Ishikawa (cell line): Measurements from ENCODE around the gene SLC27A5.

ENCODE experiments used
- CEBPB ChIP-seq: IDR thresholded peaks from 2 replicates; pipeline ENCODE4 v1.6.1; 2012
- CREB1 ChIP-seq: IDR thresholded peaks from 2 replicates; pipeline ENCODE4 v1.6.1; 2012; ENCODE audit warnings: low read depth
- EGR1 ChIP-seq: IDR thresholded peaks from 2 replicates; pipeline ENCODE4 v1.6.1; 2012
- EP300 ChIP-seq: IDR thresholded peaks from 2 replicates; pipeline ENCODE4 v1.6.1; 2012; ENCODE audit warnings: borderline replicate concordance
- FOXM1 ChIP-seq: IDR thresholded peaks from 2 replicates; pipeline ENCODE4 v1.6.1; 2012; ENCODE audit warnings: low read depth, borderline replicate concordance
- NFIC ChIP-seq: IDR thresholded peaks from 2 replicates; pipeline ENCODE4 v1.6.1; 2012
- RAD21 ChIP-seq: IDR thresholded peaks from 2 replicates; pipeline ENCODE4 v1.6.1; 2012; ENCODE audit warnings: low read depth
- TAF1 ChIP-seq: IDR thresholded peaks from 2 replicates; pipeline ENCODE4 v1.6.1; 2012; ENCODE audit warnings: low read depth, mild to moderate bottlenecking
- TCF12 ChIP-seq: IDR thresholded peaks from 2 replicates; pipeline ENCODE4 v1.6.1; 2012; ENCODE audit warnings: low read depth
- TEAD4 ChIP-seq: IDR thresholded peaks from 2 replicates; pipeline ENCODE4 v1.6.1; 2012
- YY1 ChIP-seq: IDR thresholded peaks from 2 replicates; pipeline ENCODE4 v1.6.1; 2012; ENCODE audit warnings: low read depth
- ZBTB7A ChIP-seq: IDR thresholded peaks from 2 replicates; pipeline ENCODE4 v1.6.1; 2012; ENCODE audit warnings: low read depth
- TF ChIP-seq, protein P1 (sequence below): IDR thresholded peaks from 2 replicates; pipeline ENCODE4 v1.6.1; 2012; ENCODE audit warnings: low read depth, mild to moderate bottlenecking
- TF ChIP-seq, protein P2 (sequence below): IDR thresholded peaks from 2 replicates; pipeline ENCODE4 v1.6.1; 2012
- TF ChIP-seq, protein P3 (sequence below): IDR thresholded peaks from 2 replicates; pipeline ENCODE4 v1.6.1; 2012

Gene SLC27A5

DNA sequence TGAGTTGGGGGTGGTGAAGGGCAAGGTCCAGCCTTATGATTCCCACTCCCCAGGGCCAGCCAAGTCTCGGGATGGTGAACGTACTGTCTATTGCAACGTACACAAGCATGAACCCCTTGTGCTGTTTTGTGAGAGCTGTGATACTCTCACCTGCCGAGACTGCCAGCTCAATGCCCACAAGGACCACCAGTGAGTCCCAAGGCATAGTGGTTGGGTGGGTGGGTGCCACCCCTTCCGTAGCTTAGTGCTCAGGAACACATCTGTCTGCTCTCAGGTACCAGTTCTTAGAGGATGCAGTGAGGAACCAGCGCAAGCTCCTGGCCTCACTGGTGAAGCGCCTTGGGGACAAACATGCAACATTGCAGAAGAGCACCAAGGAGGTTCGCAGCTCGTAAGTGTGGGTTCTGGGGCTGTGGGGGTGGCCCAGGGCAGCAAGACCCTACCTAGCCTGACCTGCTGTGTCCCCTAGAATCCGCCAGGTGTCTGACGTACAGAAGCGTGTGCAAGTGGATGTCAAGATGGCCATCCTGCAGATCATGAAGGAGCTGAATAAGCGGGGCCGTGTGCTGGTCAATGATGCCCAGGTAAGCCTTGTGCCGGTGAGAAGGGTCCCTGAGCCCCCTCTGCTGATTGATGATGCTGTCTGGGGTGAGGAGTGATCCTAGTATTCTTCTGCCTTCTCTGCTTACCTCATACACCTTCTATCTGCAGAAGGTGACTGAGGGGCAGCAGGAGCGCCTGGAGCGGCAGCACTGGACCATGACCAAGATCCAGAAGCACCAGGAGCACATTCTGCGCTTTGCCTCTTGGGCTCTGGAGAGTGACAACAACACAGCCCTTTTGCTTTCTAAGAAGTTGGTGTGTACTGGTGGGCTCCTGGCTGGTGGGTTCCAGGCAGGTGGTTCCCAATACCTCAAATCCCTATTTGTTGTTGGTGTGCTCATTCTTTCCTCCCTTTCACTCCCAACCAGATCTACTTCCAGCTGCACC lies 35.8 kb upstream of the SLC27A5 start:
- TF ChIP-seq RAD21 (no peak), YY1 (no peak), FOXM1 (no peak), TEAD4 (no peak), CEBPB (no peak), EGR1 (no peak)
- TF ChIP-seq, protein P1, sequence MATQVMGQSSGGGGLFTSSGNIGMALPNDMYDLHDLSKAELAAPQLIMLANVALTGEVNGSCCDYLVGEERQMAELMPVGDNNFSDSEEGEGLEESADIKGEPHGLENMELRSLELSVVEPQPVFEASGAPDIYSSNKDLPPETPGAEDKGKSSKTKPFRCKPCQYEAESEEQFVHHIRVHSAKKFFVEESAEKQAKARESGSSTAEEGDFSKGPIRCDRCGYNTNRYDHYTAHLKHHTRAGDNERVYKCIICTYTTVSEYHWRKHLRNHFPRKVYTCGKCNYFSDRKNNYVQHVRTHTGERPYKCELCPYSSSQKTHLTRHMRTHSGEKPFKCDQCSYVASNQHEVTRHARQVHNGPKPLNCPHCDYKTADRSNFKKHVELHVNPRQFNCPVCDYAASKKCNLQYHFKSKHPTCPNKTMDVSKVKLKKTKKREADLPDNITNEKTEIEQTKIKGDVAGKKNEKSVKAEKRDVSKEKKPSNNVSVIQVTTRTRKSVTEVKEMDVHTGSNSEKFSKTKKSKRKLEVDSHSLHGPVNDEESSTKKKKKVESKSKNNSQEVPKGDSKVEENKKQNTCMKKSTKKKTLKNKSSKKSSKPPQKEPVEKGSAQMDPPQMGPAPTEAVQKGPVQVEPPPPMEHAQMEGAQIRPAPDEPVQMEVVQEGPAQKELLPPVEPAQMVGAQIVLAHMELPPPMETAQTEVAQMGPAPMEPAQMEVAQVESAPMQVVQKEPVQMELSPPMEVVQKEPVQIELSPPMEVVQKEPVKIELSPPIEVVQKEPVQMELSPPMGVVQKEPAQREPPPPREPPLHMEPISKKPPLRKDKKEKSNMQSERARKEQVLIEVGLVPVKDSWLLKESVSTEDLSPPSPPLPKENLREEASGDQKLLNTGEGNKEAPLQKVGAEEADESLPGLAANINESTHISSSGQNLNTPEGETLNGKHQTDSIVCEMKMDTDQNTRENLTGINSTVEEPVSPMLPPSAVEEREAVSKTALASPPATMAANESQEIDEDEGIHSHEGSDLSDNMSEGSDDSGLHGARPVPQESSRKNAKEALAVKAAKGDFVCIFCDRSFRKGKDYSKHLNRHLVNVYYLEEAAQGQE, result no peak

DNA sequence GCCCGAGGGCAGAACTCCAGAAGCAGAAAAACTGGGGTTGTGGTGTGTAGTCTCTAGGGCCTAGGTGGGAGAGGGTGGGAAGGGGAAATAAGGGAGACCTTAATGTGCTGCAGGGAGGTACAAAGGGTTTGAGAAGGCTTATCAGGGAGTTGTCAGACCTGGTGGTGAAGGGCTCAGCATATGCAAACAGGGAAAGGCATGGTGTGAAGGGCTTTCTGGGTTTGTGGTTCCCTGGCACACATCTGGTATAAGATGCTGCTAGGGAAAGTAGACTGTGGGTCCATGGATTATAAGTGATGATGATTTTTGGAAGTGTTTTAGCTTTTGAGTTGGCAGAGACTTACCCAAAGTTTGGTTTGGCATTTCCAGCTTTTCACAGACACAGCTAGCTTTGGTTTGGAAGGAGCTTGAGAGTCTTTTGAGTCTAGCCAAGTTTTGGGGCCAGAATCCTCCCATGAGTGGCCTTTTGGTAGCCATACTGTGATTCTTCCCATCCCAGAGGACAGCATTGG lies 34.3 kb upstream of the SLC27A5 start:
- TF ChIP-seq, protein P1, result no peak
- TF ChIP-seq FOXM1 (no peak), CREB1 (no peak), TAF1 (no peak), EGR1 (no peak), EP300 (no peak), RAD21 (no peak), TCF12 (no peak), NFIC (no peak), TEAD4 (no peak), ZBTB7A (no peak), CEBPB (no peak), YY1 (no peak)
- TF ChIP-seq, protein P2, sequence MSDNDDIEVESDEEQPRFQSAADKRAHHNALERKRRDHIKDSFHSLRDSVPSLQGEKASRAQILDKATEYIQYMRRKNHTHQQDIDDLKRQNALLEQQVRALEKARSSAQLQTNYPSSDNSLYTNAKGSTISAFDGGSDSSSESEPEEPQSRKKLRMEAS, result no peak
- TF ChIP-seq, protein P3, sequence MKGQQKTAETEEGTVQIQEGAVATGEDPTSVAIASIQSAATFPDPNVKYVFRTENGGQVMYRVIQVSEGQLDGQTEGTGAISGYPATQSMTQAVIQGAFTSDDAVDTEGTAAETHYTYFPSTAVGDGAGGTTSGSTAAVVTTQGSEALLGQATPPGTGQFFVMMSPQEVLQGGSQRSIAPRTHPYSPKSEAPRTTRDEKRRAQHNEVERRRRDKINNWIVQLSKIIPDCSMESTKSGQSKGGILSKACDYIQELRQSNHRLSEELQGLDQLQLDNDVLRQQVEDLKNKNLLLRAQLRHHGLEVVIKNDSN, result no peak

DNA sequence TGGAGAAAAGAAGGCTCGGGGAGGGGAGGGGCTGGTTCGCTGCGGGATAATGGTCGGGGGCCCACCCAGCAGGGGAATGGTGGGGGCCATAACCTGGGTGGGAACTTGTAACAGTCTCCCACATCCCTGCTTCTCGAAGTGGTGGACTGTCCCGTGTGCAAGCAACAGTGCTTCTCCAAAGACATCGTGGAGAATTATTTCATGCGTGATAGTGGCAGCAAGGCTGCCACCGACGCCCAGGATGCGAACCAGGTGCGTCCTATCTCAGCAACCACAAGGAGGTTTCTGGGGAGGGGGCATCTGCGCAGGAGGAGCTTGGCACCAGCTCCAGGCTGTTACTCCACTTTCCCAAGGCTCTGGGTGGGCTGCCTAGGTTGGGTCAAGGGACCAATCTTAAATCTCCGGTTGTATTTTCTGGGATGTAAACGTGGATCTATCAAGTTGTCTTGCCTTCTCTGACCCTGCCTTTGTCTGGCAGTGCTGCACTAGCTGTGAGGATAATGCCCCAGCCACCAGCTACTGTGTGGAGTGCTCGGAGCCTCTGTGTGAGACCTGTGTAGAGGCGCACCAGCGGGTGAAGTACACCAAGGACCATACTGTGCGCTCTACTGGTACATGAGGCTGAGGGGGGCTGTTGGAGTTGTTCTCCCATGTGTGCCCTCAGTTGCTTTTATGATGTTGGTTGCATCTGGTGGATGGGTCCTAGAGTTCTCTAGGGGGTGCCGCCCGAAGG lies 33.7 kb upstream of the SLC27A5 start:
- no peak for TF ChIP-seq YY1
- no peak for TF ChIP-seq CREB1
- no peak for TF ChIP-seq TEAD4
- no peak for TF ChIP-seq ZBTB7A
- TF ChIP-seq, protein P3, result no peak
- no peak for TF ChIP-seq EGR1
- no peak for TF ChIP-seq FOXM1
- TF ChIP-seq, protein P2, result no peak
- TF ChIP-seq, protein P1, result no peak
- TF ChIP-seq EP300, result no peak
- TF ChIP-seq TAF1, result no peak
- TF ChIP-seq CEBPB, result no peak
- no peak for TF ChIP-seq RAD21
- no peak for TF ChIP-seq NFIC
- TF ChIP-seq TCF12, result no peak
